ENCODE results near the gene TMEM178B. TPM values are rescaled to one million over a fixed set of nuclear protein-coding genes. Genes with fewer than 3 reads are reported as not detected.

The TMEM178B gene
- total and polyA plus RNA-seq, 10 of the 15 experiments (the other 5 are each of a cell fraction or from before 2014, with no cell fraction given): 0.01 to 1.1 (median 0.04) TPM; not detected in 2

GRCh38 chr7:141103847-141104429, 30.1 kb downstream of the TMEM178B start:
- Histone ChIP-seq H3K9ac (ENCODE audit: control insufficient read depth, insufficient read depth, low read length) (no peak overlapping the region), H3K4me2 (ENCODE audit: control insufficient read depth, insufficient read depth) (no peak overlapping the region), H3K27ac (ENCODE audit: control insufficient read depth, insufficient read depth) (no peak overlapping the region), H3K27me3 (replicated peaks in 1 of 2; ENCODE audit: control insufficient read depth in 2 of 2, insufficient read depth in 2 of 2, low read length in 1 of 2) (no peaks in the 10 kb centered on the region; a peak in 1 of 4 replicates), H3K36me3 (ENCODE audit: control insufficient read depth in 2 of 2, insufficient read depth in 2 of 2, low read length in 1 of 2) (no peaks in the 10 kb centered on the region), H3K4me1 (ENCODE audit: control insufficient read depth, insufficient read depth, low read length) (no peaks in the 10 kb centered on the region), H3K79me2 (ENCODE audit: control insufficient read depth, insufficient read depth, low read length) (no peaks in the 10 kb centered on the region), H3K9me3 (replicated peaks; ENCODE audit: control insufficient read depth, insufficient read depth, low read length) (no peaks in the 10 kb centered on the region), H2AFZ (ENCODE audit: control insufficient read depth, low read depth, low read length) (no peak overlapping the region), H3K4me3 (no peak overlapping the region), H4K20me1 (ENCODE audit: control insufficient read depth, insufficient read depth) (no peaks in the 10 kb centered on the region)
- TF ChIP-seq ZNF622 (IDR thresholded peaks at IDR 0.05): no peak
- TF ChIP-seq KLF5 (IDR thresholded peaks at IDR 0.05; ENCODE audit: partially characterized antibody): no peak
- no peak for TF ChIP-seq ZBTB11 (CRISPR knock-in tag; IDR thresholded peaks at IDR 0.05)
- no peak for TF ChIP-seq BACH1 (IDR thresholded peaks at IDR 0.05; ENCODE audit: borderline replicate concordance)
- no peak for TF ChIP-seq SUPT20H (IDR thresholded peaks at IDR 0.05; ENCODE audit: borderline replicate concordance, control insufficient read depth, low read depth, low read length)
- TF ChIP-seq E4F1 (IDR thresholded peaks at IDR 0.05; ENCODE audit: borderline replicate concordance, partially characterized antibody): no peak
- TF ChIP-seq SMARCA5 (IDR thresholded peaks at IDR 0.05): no peak
- TF ChIP-seq TCF12 (IDR thresholded peaks at IDR 0.05; ENCODE audit: low read depth, low read length): no peak
- TF ChIP-seq NRF1 (conservative IDR thresholded peaks at IDR 0.05; ENCODE audit: low read depth, low read length): no peak
- TF ChIP-seq NFXL1 (IDR thresholded peaks at IDR 0.05; ENCODE audit: borderline replicate concordance): no peak
- no peak for TF ChIP-seq PKNOX1 (IDR thresholded peaks at IDR 0.05)
- 1% methylated on average over 4 of the region's 4 CpGs for WGBS (ENCODE audit: insufficient coverage, insufficient replicate concordance, low lambda C conversion rate, missing lambda C conversion rate)
- POLR2A ChIA-PET: no interaction called here
- BruUV-seq (replicated peaks): no TSS peak
- DNase-seq (ENCODE audit: low read depth, low spot score): no peak
- FAIRE-seq: no peak
- RAD21 ChIA-PET (ENCODE audit: unreplicated experiment): no interaction called here
- intact Hi-C loops (cut with micrococcal nuclease; ENCODE audit: unreplicated experiment) (no loop called here), in situ Hi-C loops (cut with MboI) (no loop called here)
- no peak for ATAC-seq
- CTCF ChIA-PET: no interaction called here
- SMC1A ChIA-PET (ENCODE audit: uncharacterized antibody, unreplicated experiment): no interaction called here

All from GM12878 (cell line).